Stimulated activated CD8-positive, alpha-beta memory T cell treated with anti-CD3 and anti-CD28 coated beads, Interleukin-7, amount 100 ng/mL, for 48 hours (primary cell): ENCODE measurements around the gene RPL10.

Source experiments
- DNase-seq, 2 donors: peaks; one replicate each; pipeline ENCODE4 v3.0.0-alpha.2; 2020; ENCODE audit warnings: low read depth in 1 of 2; ENCODE audit errors: extremely low read depth in 1 of 2

The RPL10 gene

GRCh38 chrX:154428176-154429171, 30.3 kb downstream of the RPL10 start, which contains the start of gene ATP6AP1:
Gene ATP6AP1 (plus strand): TSS chrX:154428677. CDS start chrX:154428693, 16 bp downstream.
- DNase-seq, result peak; percentile 73 to 83

- DNase-seq, result no peak
Observed at GRCh38 chrX:154429711-154430110, 31.5 kb downstream of the RPL10 start.

DNA sequence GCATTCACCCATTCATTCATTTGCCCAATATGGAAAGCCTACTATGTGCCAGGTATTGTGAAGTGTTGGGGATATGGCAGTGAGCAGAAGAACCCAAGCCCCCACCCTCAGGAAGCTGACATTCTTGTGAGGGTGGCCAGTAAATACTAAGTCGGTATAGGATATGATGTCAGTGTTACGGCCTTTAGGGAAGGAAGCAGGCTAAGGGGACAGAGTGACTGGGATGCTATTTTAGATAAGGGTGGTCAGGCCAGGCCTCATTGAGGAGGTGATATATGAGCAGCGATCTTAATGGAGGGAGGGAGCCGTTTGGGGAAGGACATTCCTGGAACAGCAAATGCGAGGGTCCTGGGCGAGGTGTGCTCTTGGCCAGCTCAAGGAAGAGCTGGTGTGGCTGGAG, 32.3 kb downstream of the RPL10 start:
- no peak for DNase-seq

DNA sequence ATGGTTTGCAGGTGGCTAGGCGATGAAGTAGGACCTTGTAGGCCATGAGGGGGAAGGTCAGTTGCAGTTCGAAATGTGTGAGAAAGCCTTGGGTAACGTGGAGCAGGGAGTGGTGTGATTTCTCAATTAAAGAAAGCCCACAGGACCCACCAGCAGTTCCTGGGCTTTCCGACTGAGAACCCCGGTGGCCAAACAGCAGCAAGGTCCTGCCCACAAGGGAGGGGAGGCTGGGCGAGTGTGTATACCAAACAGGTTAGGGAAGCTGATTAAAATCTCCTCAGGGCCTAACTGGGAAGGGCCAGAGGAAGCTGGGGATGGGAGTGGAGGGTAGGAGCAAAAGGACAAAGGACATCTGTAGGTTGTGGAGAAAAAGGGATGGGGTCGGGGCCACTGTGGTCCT, 32.7 kb downstream of the RPL10 start:
- DNase-seq, result no peak

DNA sequence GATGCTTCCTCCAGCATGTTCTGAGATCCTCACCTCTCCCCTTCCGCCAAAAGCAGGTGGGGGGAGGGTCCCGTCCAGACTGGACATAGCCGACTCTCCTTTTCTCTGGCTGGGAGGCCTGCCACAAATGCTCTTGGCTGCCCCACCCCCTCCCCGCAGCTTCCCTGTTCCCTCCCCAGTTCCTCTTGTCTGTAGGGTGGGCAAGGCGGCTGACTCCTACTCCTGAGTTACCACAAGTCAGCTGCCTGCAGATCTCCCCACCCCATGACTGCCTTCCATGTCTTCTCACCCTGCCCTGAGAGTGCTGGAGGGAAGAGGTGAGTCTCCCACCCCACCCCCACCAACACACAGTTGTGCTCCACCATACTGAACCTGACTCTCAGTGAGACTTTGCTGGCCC, 33.2 kb downstream of the RPL10 start:
- DNase-seq, result no peak

DNA sequence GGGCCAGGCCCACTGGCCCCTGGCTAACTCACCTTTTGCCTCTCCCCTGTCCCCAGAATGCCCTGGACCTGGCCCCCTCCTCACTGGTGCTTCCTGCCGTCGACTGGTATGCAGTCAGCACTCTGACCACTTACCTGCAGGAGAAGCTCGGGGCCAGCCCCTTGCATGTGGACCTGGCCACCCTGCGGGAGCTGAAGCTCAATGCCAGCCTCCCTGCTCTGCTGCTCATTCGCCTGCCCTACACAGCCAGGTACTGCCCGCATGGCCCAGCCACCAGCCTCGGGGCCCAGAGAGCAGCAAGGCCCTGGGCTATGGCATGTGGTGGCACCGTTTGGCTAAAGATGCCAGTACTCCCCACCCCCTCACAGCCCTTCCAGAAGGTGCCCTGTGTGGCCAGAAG, 34.0 kb downstream of the RPL10 start:
- DNase-seq, result no peak

GRCh38 chrX:154433605-154434004, 35.4 kb downstream of the RPL10 start:
- DNase-seq, result no peak

GRCh38 chrX:154434394-154435168, 36.4 kb downstream of the RPL10 start:
- DNase-seq, result no peak

GRCh38 chrX:154435171-154435733, 37.1 kb downstream of the RPL10 start:
- DNase-seq, result no peak

- DNase-seq, result no peak
Observed at GRCh38 chrX:154436374-154436982, 38.3 kb downstream of the RPL10 start.

- peak in 1 of 2 donors; percentile 22 for DNase-seq
Observed at GRCh38 chrX:154436983-154437752, 39.0 kb downstream of the RPL10 start, which contains the start of gene GDI1. Gene GDI1 (plus strand): TSS chrX:154437154. CDS start chrX:154437255, 101 bp downstream.

DNA sequence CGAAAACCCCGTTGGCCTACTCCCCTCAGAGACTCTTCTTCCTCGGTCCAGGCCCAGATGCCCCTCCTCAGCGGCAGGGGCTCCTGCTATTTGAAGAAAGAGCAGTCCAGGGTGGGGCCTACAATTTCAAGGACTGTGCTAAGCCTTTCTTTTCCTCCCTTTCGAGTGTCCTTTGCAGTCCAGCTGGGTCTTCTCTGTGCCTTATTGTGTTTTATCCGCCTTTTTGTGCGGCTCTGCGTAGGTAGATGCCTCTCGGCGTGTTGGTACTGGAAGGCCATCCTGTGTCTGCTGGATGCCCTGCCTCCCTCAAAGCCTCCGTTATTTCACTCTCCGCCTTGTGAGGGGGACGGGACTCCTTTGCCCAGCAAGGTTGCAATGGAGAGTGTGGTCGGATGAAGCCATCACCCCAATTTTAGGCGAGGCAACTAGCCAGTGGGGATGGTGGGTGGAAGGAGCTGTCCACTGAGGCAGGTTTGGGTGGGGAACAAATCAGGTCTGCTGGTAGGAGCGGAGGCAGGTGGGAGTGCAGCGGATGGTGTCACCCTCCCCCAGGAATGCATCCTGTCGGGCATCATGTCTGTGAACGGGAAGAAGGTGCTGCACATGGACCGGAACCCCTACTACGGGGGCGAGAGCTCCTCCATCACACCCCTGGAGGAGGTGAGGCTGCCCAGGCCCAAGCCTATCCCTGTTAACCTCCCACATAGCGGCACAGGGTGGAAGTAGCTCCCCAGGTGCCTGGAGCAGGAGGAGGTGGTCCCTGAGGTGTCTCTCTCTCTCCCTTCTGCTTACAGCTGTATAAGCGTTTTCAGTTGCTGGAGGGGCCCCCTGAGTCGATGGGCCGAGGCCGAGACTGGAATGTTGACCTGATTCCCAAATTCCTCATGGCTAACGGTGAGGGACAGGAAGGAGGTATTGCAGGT, 40.1 kb downstream of the RPL10 start:
- DNase-seq, result no peak

DNA sequence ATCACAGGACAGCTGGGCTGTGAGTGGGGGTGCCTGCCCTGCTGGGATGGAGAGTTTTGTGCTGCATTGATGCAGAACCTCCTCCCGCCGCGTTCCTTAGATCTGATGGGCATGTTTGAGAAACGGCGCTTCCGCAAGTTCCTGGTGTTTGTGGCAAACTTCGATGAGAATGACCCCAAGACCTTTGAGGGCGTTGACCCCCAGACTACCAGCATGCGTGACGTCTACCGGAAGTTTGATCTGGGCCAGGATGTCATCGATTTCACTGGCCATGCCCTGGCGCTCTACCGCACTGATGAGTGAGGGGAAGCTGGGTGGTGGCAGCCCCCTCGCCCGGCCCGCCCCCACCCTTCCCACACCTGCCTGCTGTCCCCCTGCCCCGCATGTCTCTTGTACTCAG, 41.7 kb downstream of the RPL10 start:
- no peak for DNase-seq

- no peak for DNase-seq
Observed at GRCh38 chrX:154440623-154441357, 42.6 kb downstream of the RPL10 start.

GRCh38 chrX:154441564-154441963, 43.4 kb downstream of the RPL10 start:
- no peak for DNase-seq

DNA sequence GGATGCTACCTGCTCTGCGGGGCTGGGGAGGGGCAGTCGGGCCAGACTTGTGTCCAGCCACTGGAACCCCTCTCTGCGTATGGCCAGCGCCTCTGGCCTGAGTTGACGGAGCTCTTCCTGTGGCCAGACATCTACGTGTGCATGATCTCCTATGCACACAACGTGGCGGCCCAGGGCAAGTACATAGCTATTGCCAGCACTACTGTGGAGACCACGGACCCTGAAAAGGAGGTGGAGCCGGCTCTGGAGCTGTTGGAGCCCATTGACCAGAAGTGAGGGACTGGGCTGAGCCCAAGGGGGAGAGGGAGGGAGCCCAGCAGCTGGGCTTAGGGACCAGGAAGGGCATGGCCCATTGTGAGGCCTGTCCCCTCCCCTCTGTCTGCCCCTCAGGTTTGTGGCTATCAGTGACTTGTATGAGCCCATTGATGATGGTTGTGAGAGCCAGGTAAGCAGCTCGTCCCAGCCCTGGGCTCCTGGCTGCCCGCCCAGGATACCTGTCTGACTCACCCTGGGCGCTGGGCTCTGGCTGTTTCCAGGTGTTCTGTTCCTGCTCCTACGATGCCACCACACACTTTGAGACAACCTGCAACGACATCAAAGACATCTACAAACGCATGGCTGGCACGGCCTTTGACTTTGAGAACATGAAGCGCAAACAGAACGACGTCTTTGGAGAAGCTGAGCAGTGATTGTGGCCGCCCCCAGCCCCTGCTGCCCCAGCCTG, 44.0 kb downstream of the RPL10 start:
- DNase-seq, result no peak

- DNase-seq, result no peak
Observed at GRCh38 chrX:154443479-154443910, 45.3 kb downstream of the RPL10 start.
